ENCODE data around the gene PI4KA. TPM values are rescaled to one million over a fixed set of nuclear protein-coding genes. Genes with fewer than 3 reads are reported as not detected.

PI4KA gene
- total and polyA plus RNA-seq, 2 donors (not counting 1 experiment from before 2014, with no cell fraction given) = 26.4 to 40.6 TPM

DNA sequence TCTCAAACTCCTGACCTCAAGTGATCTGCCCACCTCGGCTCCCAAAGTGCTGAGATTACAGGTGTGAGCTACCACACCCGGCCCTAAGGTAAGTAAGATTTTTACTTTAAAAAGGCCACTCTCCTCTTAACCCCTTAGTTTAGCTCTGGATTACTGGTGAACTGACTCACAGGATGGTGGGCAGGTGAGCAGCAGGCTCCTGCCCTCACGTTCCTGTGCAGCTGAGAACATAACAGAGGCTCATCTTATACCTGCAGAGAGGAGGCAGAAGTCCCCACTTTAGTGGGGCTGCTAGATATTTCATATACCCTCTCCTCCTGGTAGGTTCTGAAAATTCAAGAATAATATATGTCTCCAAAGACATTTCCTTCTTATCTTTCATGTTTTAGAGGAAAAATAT, 101.8 kb downstream of the PI4KA start:
- Histone ChIP-seq H3K36me3 (ENCODE audit: control insufficient read depth, insufficient read depth, low read length) (peaks cover 2% of the 10 kb centered on the region), H4K20me1 (ENCODE audit: control insufficient read depth, extremely low read depth, insufficient read depth, low read length) (no peaks in the 10 kb centered on the region), H3K27me3 (ENCODE audit: control insufficient read depth, insufficient read depth, low read length) (no peaks in the 10 kb centered on the region), H3K9ac (ENCODE audit: insufficient read depth, low read length) (no peak overlapping the region), H3K27ac (ENCODE audit: insufficient read depth, low read length) (no peak overlapping the region), H3K4me2 (ENCODE audit: extremely low read depth, insufficient read depth, low read length) (no peak overlapping the region), H3K79me2 (ENCODE audit: control insufficient read depth, insufficient read depth, low read length) (no peaks in the 10 kb centered on the region), H3K4me3 (replicated peaks in 1 of 4; ENCODE audit: control extremely low read depth in 1 of 4, insufficient read depth in 1 of 4, low read depth in 3 of 4, low read length in 4 of 4) (no peak overlapping the region), H3K9me3 (ENCODE audit: control insufficient read depth, insufficient read depth, low read depth, low read length) (no peaks in the 10 kb centered on the region), H2AFZ (ENCODE audit: low read length) (no peak overlapping the region), H3K4me1 (ENCODE audit: control insufficient read depth, extremely low read depth, insufficient read depth, low read length) (no peaks in the 10 kb centered on the region)
- DNase-seq (ENCODE audit: low read depth in 2 of 2) = no peak
- TF ChIP-seq EZH2 (IDR thresholded peaks at IDR 0.05; ENCODE audit: low read length, missing control alignments) = no peak
- TF ChIP-seq, protein P1, sequence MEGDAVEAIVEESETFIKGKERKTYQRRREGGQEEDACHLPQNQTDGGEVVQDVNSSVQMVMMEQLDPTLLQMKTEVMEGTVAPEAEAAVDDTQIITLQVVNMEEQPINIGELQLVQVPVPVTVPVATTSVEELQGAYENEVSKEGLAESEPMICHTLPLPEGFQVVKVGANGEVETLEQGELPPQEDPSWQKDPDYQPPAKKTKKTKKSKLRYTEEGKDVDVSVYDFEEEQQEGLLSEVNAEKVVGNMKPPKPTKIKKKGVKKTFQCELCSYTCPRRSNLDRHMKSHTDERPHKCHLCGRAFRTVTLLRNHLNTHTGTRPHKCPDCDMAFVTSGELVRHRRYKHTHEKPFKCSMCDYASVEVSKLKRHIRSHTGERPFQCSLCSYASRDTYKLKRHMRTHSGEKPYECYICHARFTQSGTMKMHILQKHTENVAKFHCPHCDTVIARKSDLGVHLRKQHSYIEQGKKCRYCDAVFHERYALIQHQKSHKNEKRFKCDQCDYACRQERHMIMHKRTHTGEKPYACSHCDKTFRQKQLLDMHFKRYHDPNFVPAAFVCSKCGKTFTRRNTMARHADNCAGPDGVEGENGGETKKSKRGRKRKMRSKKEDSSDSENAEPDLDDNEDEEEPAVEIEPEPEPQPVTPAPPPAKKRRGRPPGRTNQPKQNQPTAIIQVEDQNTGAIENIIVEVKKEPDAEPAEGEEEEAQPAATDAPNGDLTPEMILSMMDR (conservative IDR thresholded peaks at IDR 0.05 in 1 of 2, IDR thresholded peaks at IDR 0.05 in 1 of 2; ENCODE audit: low read depth in 1 of 2, low read length in 2 of 2) = no peak

GRCh38 chr22:20752873-20753272, 105.7 kb downstream of the PI4KA start:
- no peaks in the 10 kb centered on the region for H3K79me2 ChIP-seq (ENCODE audit: control insufficient read depth, insufficient read depth, low read length)
- DNase-seq (ENCODE audit: low read depth in 2 of 2) = no peak
- no peaks in the 10 kb centered on the region for H3K9me3 ChIP-seq (ENCODE audit: control insufficient read depth, insufficient read depth, low read depth, low read length)
- H3K4me2 ChIP-seq (ENCODE audit: extremely low read depth, insufficient read depth, low read length) = no peak overlapping the region
- H2AFZ ChIP-seq (ENCODE audit: low read length) = no peak overlapping the region
- no peak overlapping the region for H3K9ac ChIP-seq (ENCODE audit: insufficient read depth, low read length)
- H3K36me3 ChIP-seq (ENCODE audit: control insufficient read depth, insufficient read depth, low read length) = peaks cover 4% of the 10 kb centered on the region
- TF ChIP-seq, protein P1 (conservative IDR thresholded peaks at IDR 0.05 in 1 of 2, IDR thresholded peaks at IDR 0.05 in 1 of 2; ENCODE audit: low read depth in 1 of 2, low read length in 2 of 2) = no peak
- no peak for TF ChIP-seq EZH2 (IDR thresholded peaks at IDR 0.05; ENCODE audit: low read length, missing control alignments)
- H4K20me1 ChIP-seq (ENCODE audit: control insufficient read depth, extremely low read depth, insufficient read depth, low read length) = no peaks in the 10 kb centered on the region
- H3K4me3 ChIP-seq (replicated peaks in 1 of 4; ENCODE audit: control extremely low read depth in 1 of 4, insufficient read depth in 1 of 4, low read depth in 3 of 4, low read length in 4 of 4) = no peak overlapping the region
- peaks cover 9% of the 10 kb centered on the region for H3K4me1 ChIP-seq (ENCODE audit: control insufficient read depth, extremely low read depth, insufficient read depth, low read length)
- H3K27ac ChIP-seq (ENCODE audit: insufficient read depth, low read length) = no peak overlapping the region
- no peaks in the 10 kb centered on the region for H3K27me3 ChIP-seq (ENCODE audit: control insufficient read depth, insufficient read depth, low read length)

- no peak overlapping the region for H3K4me2 ChIP-seq (ENCODE audit: extremely low read depth, insufficient read depth, low read length)
- no peak overlapping the region for H3K4me3 ChIP-seq (replicated peaks in 1 of 4; ENCODE audit: control extremely low read depth in 1 of 4, insufficient read depth in 1 of 4, low read depth in 3 of 4, low read length in 4 of 4)
- no peaks in the 10 kb centered on the region for H3K79me2 ChIP-seq (ENCODE audit: control insufficient read depth, insufficient read depth, low read length)
- no peaks in the 10 kb centered on the region for H4K20me1 ChIP-seq (ENCODE audit: control insufficient read depth, extremely low read depth, insufficient read depth, low read length)
- peaks cover 4% of the 10 kb centered on the region for H3K36me3 ChIP-seq (ENCODE audit: control insufficient read depth, insufficient read depth, low read length)
- H2AFZ ChIP-seq (ENCODE audit: low read length) = no peak overlapping the region
- H3K9ac ChIP-seq (ENCODE audit: insufficient read depth, low read length) = no peak overlapping the region
- no peak for DNase-seq (ENCODE audit: low read depth in 2 of 2)
- no peak overlapping the region for H3K27ac ChIP-seq (ENCODE audit: insufficient read depth, low read length)
- no peaks in the 10 kb centered on the region for H3K27me3 ChIP-seq (ENCODE audit: control insufficient read depth, insufficient read depth, low read length)
- peaks cover 9% of the 10 kb centered on the region for H3K4me1 ChIP-seq (ENCODE audit: control insufficient read depth, extremely low read depth, insufficient read depth, low read length)
- no peak for TF ChIP-seq EZH2 (IDR thresholded peaks at IDR 0.05; ENCODE audit: low read length, missing control alignments)
- TF ChIP-seq, protein P1 (conservative IDR thresholded peaks at IDR 0.05 in 1 of 2, IDR thresholded peaks at IDR 0.05 in 1 of 2; ENCODE audit: low read depth in 1 of 2, low read length in 2 of 2) = no peak
- no peaks in the 10 kb centered on the region for H3K9me3 ChIP-seq (ENCODE audit: control insufficient read depth, insufficient read depth, low read depth, low read length)
These were observed 106.4 kb downstream of the PI4KA start for GRCh38 chr22:20752104-20752741.
